Stimulated activated CD8-positive, alpha-beta memory T cell treated with anti-CD3 and anti-CD28 coated beads, Interleukin-12 subunit alpha, Interleukin-12 subunit beta, amount 100 ng/mL, for 1 hour (primary cell): Measurements from ENCODE around the gene NLRP7.

Experiments
- DNase-seq: peaks from one replicate; pipeline ENCODE4 v3.0.0-alpha.2; 2020; ENCODE audit warnings: low read depth

The NLRP7 gene

DNA sequence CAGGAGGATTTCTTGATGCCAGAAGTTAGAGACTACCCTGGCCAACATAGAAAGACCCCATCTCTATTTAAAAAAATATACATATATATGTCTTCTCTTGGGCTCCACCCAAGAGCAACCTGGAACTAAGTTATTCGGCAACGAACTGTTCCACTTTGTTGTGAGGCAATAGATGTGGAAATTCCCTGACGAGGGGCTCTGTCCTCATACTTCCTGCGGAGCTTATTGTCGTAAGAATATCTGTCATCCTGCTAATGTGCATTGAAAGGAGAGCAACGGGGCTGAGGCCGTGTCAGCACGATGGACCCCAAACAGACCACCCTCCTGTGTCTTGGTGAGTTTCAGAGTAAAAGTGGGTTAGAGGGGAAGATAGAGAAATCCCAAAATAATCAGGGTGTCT is 73.3 kb downstream of the NLRP7 start, which contains the start of gene FCAR:
TSS of gene FCAR (plus strand) at position 246 of the 400 bp plus-strand sequence. CDS start at position 301, 55 bp downstream.
- no peak for DNase-seq
